T-helper 1 cell treated with Interleukin-12 subunit alpha and Interleukin-12 subunit beta and Interleukin-4 antibody, amounts not matched to agents 30 μg/mL and 1 μg/mL, for 36 hours (primary cell): Measurements from ENCODE around the gene PRPF40B.

ENCODE experiments used
- H3K27ac Mint-ChIP-seq: one replicate; pipeline ENCODE4 v1.8.0; 2021; ENCODE audit warnings: mild to moderate bottlenecking, mixed read lengths
- H3K27me3 Mint-ChIP-seq: one replicate; pipeline ENCODE4 v1.8.0; 2021; ENCODE audit warnings: low read depth, mixed read lengths
- H3K36me3 Mint-ChIP-seq: one replicate; pipeline ENCODE4 v1.8.0; 2021; ENCODE audit warnings: low read depth, mixed read lengths
- H3K4me1 Mint-ChIP-seq: one replicate; pipeline ENCODE4 v1.8.0; 2021; ENCODE audit warnings: low read depth, mixed read lengths
- H3K4me3 Mint-ChIP-seq: one replicate; pipeline ENCODE4 v1.8.0; 2021; ENCODE audit warnings: mild to moderate bottlenecking, moderate library complexity, mixed read lengths
- H3K9me3 Mint-ChIP-seq: one replicate; pipeline ENCODE4 v1.8.0; 2021; ENCODE audit warnings: mixed read lengths

Gene PRPF40B

GRCh38 chr12:49621651-49622500 is 1.5 kb upstream of the PRPF40B start:
- H3K27ac Mint-ChIP-seq: peak overlapping the region; percentile 73
- peaks cover 19% of the 10 kb centered on the region for H3K4me1 Mint-ChIP-seq
- peaks cover 44% of the 10 kb centered on the region for H3K27me3 Mint-ChIP-seq
- H3K36me3 Mint-ChIP-seq: no peaks in the 10 kb centered on the region
- H3K9me3 Mint-ChIP-seq: no peaks in the 10 kb centered on the region
- H3K4me3 Mint-ChIP-seq: peak overlapping the region; percentile 82

- H3K4me3 Mint-ChIP-seq: peak overlapping the region; percentile 82
- H3K27ac Mint-ChIP-seq: peak overlapping the region; percentile 73
- no peaks in the 10 kb centered on the region for H3K36me3 Mint-ChIP-seq
- peaks cover 39% of the 10 kb centered on the region for H3K27me3 Mint-ChIP-seq
- H3K9me3 Mint-ChIP-seq: no peaks in the 10 kb centered on the region
- peaks cover 19% of the 10 kb centered on the region for H3K4me1 Mint-ChIP-seq
These were observed 740 bp upstream of the PRPF40B start for GRCh38 chr12:49622501-49623141.

- H3K4me3 Mint-ChIP-seq: peak overlapping the region; percentile 13
- peaks cover 26% of the 10 kb centered on the region for H3K27me3 Mint-ChIP-seq
- no peaks in the 10 kb centered on the region for H3K36me3 Mint-ChIP-seq
- peak overlapping the region; percentile 38 for H3K27ac Mint-ChIP-seq
- H3K9me3 Mint-ChIP-seq: no peaks in the 10 kb centered on the region
- peaks cover 19% of the 10 kb centered on the region for H3K4me1 Mint-ChIP-seq
These were observed 1.7 kb downstream of the PRPF40B start for GRCh38 chr12:49624921-49625577.

GRCh38 chr12:49626169-49626835 is 2.9 kb downstream of the PRPF40B start:
- Mint-ChIP-seq H3K27ac (no peak overlapping the region), H3K4me3 (no peak overlapping the region), H3K4me1 (peaks cover 16% of the 10 kb centered on the region), H3K9me3 (no peaks in the 10 kb centered on the region), H3K36me3 (no peaks in the 10 kb centered on the region), H3K27me3 (peaks cover 14% of the 10 kb centered on the region)

- Mint-ChIP-seq H3K27ac (no peak overlapping the region), H3K36me3 (no peaks in the 10 kb centered on the region), H3K27me3 (peaks cover 9% of the 10 kb centered on the region), H3K4me3 (no peak overlapping the region), H3K9me3 (no peaks in the 10 kb centered on the region), H3K4me1 (peaks cover 11% of the 10 kb centered on the region)
These were observed 3.5 kb downstream of the PRPF40B start for GRCh38 chr12:49626836-49627235.

- no peaks in the 10 kb centered on the region for H3K9me3 Mint-ChIP-seq
- H3K36me3 Mint-ChIP-seq: no peaks in the 10 kb centered on the region
- H3K27ac Mint-ChIP-seq: no peak overlapping the region
- H3K4me3 Mint-ChIP-seq: no peak overlapping the region
- peaks cover 7% of the 10 kb centered on the region for H3K4me1 Mint-ChIP-seq
- peaks cover 9% of the 10 kb centered on the region for H3K27me3 Mint-ChIP-seq
These were observed 4.5 kb downstream of the PRPF40B start for GRCh38 chr12:49627752-49628360.

- no peaks in the 10 kb centered on the region for H3K4me1 Mint-ChIP-seq
- no peaks in the 10 kb centered on the region for H3K36me3 Mint-ChIP-seq
- H3K4me3 Mint-ChIP-seq: no peak overlapping the region
- peaks cover 5% of the 10 kb centered on the region for H3K27me3 Mint-ChIP-seq
- H3K27ac Mint-ChIP-seq: no peak overlapping the region
- no peaks in the 10 kb centered on the region for H3K9me3 Mint-ChIP-seq
These were observed 8.1 kb downstream of the PRPF40B start for GRCh38 chr12:49631336-49631907.

GRCh38 chr12:49632401-49632800 is 9.0 kb downstream of the PRPF40B start:
- Mint-ChIP-seq H3K27ac (no peak overlapping the region), H3K4me1 (peaks cover 6% of the 10 kb centered on the region)

GRCh38 chr12:49632986-49633702 is 9.8 kb downstream of the PRPF40B start:
- peaks cover 6% of the 10 kb centered on the region for H3K4me1 Mint-ChIP-seq
- H3K4me3 Mint-ChIP-seq: no peak overlapping the region
- H3K27ac Mint-ChIP-seq: no peak overlapping the region
- H3K36me3 Mint-ChIP-seq: peaks cover 2% of the 10 kb centered on the region
- H3K9me3 Mint-ChIP-seq: no peaks in the 10 kb centered on the region
- H3K27me3 Mint-ChIP-seq: peaks cover 5% of the 10 kb centered on the region

More at GRCh38 chr12:49632401-49632800, 9.0 kb downstream of the PRPF40B start:
- Mint-ChIP-seq H3K36me3 (no peaks in the 10 kb centered on the region), H3K4me3 (no peak overlapping the region), H3K9me3 (no peaks in the 10 kb centered on the region), H3K27me3 (peaks cover 5% of the 10 kb centered on the region)

GRCh38 chr12:49633703-49634345 is 10.5 kb downstream of the PRPF40B start:
- Mint-ChIP-seq H3K4me3 (no peak overlapping the region), H3K4me1 (peaks cover 6% of the 10 kb centered on the region), H3K36me3 (peaks cover 2% of the 10 kb centered on the region), H3K27ac (peak overlapping the region; percentile 56), H3K27me3 (peaks cover 5% of the 10 kb centered on the region), H3K9me3 (no peaks in the 10 kb centered on the region)

- H3K27me3 Mint-ChIP-seq: no peaks in the 10 kb centered on the region
- peaks cover 6% of the 10 kb centered on the region for H3K4me1 Mint-ChIP-seq
- no peaks in the 10 kb centered on the region for H3K9me3 Mint-ChIP-seq
- H3K27ac Mint-ChIP-seq: no peak overlapping the region
- peaks cover 5% of the 10 kb centered on the region for H3K36me3 Mint-ChIP-seq
- no peak overlapping the region for H3K4me3 Mint-ChIP-seq
These were observed 11.7 kb downstream of the PRPF40B start for GRCh38 chr12:49635036-49635435.

GRCh38 chr12:49635656-49636055 is 12.3 kb downstream of the PRPF40B start:
- H3K9me3 Mint-ChIP-seq: no peaks in the 10 kb centered on the region
- no peak overlapping the region for H3K4me3 Mint-ChIP-seq
- H3K36me3 Mint-ChIP-seq: peaks cover 10% of the 10 kb centered on the region
- no peaks in the 10 kb centered on the region for H3K27me3 Mint-ChIP-seq
- H3K4me1 Mint-ChIP-seq: peaks cover 6% of the 10 kb centered on the region
- no peak overlapping the region for H3K27ac Mint-ChIP-seq

GRCh38 chr12:49636574-49636973 is 13.2 kb downstream of the PRPF40B start:
- Mint-ChIP-seq H3K27ac (no peak overlapping the region), H3K4me1 (peaks cover 6% of the 10 kb centered on the region), H3K4me3 (no peak overlapping the region), H3K9me3 (no peaks in the 10 kb centered on the region), H3K36me3 (peaks cover 11% of the 10 kb centered on the region), H3K27me3 (no peaks in the 10 kb centered on the region)
